AG09309 (cell line): ENCODE results near the gene EIF4A2.

Experiments
- DNase-seq: peaks from one replicate; pipeline ENCODE4 v3.0.0-alpha.2; 2010; ENCODE audit warnings: low read depth
- H3K4me3 ChIP-seq: 2 replicates; pipeline ENCODE4 v1.5.1; 2011; ENCODE audit warnings: mild to moderate bottlenecking, low read depth, low read length, moderate library complexity; ENCODE audit not compliant: control insufficient read depth
- TF ChIP-seq, protein P1 (sequence below): IDR thresholded peaks from 2 replicates; pipeline ENCODE4 v1.5.1; 2011; ENCODE audit warnings: mild to moderate bottlenecking, low read depth, low read length, inconsistent platforms; ENCODE audit not compliant: insufficient read depth, control insufficient read depth; ENCODE audit errors: missing control alignments

Gene EIF4A2

GRCh38 chr3:186760897-186761447 lies 22.4 kb upstream of the EIF4A2 start:
- no peak overlapping the region for H3K4me3 ChIP-seq
- DNase-seq = no peak
- TF ChIP-seq, protein P1, sequence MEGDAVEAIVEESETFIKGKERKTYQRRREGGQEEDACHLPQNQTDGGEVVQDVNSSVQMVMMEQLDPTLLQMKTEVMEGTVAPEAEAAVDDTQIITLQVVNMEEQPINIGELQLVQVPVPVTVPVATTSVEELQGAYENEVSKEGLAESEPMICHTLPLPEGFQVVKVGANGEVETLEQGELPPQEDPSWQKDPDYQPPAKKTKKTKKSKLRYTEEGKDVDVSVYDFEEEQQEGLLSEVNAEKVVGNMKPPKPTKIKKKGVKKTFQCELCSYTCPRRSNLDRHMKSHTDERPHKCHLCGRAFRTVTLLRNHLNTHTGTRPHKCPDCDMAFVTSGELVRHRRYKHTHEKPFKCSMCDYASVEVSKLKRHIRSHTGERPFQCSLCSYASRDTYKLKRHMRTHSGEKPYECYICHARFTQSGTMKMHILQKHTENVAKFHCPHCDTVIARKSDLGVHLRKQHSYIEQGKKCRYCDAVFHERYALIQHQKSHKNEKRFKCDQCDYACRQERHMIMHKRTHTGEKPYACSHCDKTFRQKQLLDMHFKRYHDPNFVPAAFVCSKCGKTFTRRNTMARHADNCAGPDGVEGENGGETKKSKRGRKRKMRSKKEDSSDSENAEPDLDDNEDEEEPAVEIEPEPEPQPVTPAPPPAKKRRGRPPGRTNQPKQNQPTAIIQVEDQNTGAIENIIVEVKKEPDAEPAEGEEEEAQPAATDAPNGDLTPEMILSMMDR = no peak

- DNase-seq = no peak
- TF ChIP-seq, protein P1 = no peak
- H3K4me3 ChIP-seq = peak overlapping the region; percentile 35
These were observed 11.1 kb upstream of the EIF4A2 start for GRCh38 chr3:186772281-186772694.

GRCh38 chr3:186772701-186773417 lies 10.5 kb upstream of the EIF4A2 start:
- no peak for DNase-seq
- TF ChIP-seq, protein P1 = no peak
- peak overlapping the region; percentile 35 for H3K4me3 ChIP-seq

DNA sequence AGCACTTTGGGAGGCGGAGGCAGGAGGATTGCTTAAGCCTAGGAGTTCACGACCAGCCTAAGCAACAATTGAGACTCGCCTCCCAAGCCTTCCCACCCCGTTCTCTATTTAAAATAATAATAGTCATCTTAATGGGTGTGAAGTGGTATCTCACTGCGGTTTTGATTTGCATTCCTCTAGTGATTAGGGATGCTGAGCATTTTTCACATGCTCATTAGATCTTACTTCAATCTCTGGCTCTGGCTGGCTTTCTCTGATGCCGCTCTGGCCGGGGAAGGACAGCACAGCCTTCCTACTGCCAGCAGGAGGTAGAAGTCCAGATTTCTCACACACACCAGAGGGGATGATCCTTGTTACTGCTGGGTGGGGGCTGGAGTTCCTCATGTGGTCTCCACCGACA lies 7.4 kb upstream of the EIF4A2 start:
- TF ChIP-seq, protein P1 = no peak
- no peak for DNase-seq
- no peak overlapping the region for H3K4me3 ChIP-seq

GRCh38 chr3:186779204-186779603 lies 4.2 kb upstream of the EIF4A2 start:
- TF ChIP-seq, protein P1 = no peak
- no peak overlapping the region for H3K4me3 ChIP-seq
- no peak for DNase-seq

DNA sequence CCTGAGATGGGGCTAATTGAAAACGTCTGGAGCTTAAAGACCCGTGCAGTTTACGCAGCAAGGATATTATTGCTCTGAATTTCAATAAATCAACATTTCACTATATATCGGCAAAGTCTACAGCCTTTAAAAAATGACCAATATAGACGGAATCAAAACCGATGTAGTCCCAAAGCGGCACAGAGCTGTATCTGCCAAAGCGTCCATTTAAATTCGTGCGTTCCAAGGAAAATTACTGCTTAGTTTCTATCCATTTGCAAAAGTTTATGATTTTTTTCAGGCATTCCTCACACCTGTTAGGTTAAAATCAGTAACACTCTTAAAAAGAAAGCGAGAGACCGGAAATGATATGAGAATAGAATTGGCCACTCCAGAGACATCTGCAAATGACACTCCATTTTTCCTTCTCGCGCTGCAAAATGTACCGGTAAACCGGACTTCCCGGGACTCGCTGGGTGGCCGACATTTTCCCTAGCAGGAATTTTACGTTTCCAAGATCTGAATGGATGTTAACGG lies 777 bp upstream of the EIF4A2 start:
- TF ChIP-seq, protein P1 = no peak
- H3K4me3 ChIP-seq = peak overlapping the region; percentile 83
- DNase-seq = no peak
